Endothelial cell (in vitro differentiated cells): ENCODE data around the gene NUCB1. TPM values are rescaled to one million over a fixed set of nuclear protein-coding genes. Genes with fewer than 3 reads are reported as not detected.
"Not testable (repeated sequence)": the region's sequence is repeated elsewhere in the genome, so short reads cannot be mapped to it uniquely, and the experiment has no call there.

Experiments used
- DNase-seq: peaks from one replicate; pipeline ENCODE4 v3.0.0; 2021; ENCODE audit warnings: low spot score
- H3K27ac Mint-ChIP-seq: one replicate; pipeline ENCODE4 v1.8.0; 2021; ENCODE audit warnings: mixed read lengths, inconsistent platforms; ENCODE audit not compliant: unreplicated experiment
- H3K27me3 Mint-ChIP-seq: one replicate; pipeline ENCODE4 v1.8.0; 2021; ENCODE audit warnings: mild to moderate bottlenecking, moderate library complexity, mixed read lengths, inconsistent platforms; ENCODE audit not compliant: unreplicated experiment
- H3K36me3 Mint-ChIP-seq: one replicate; pipeline ENCODE4 v1.8.0; 2021; ENCODE audit warnings: mild to moderate bottlenecking, low read depth, mixed read lengths, inconsistent platforms; ENCODE audit not compliant: unreplicated experiment
- H3K4me1 Mint-ChIP-seq: one replicate; pipeline ENCODE4 v1.8.0; 2021; ENCODE audit warnings: mild to moderate bottlenecking, mixed read lengths, inconsistent platforms; ENCODE audit not compliant: unreplicated experiment
- H3K4me3 Mint-ChIP-seq: one replicate; pipeline ENCODE4 v1.8.0; 2021; ENCODE audit warnings: mild to moderate bottlenecking, mixed read lengths, inconsistent platforms; ENCODE audit not compliant: unreplicated experiment
- H3K9me3 Mint-ChIP-seq: one replicate; pipeline ENCODE4 v1.8.0; 2021; ENCODE audit warnings: mixed read lengths, inconsistent platforms; ENCODE audit not compliant: unreplicated experiment
- total RNA-seq: library from RNA; stranded (reverse); fragmentation: NEBNext Ultra II Directional; extraction: Animal tissue kit (Norgen Biotek cat#: 25700); gene quantifications from one replicate; pipeline ENCODE4 v1.2.1, GENCODE V29; 2021; ENCODE audit not compliant: unreplicated experiment
- TF ChIP-seq, protein P1 (sequence below): fragments of 200-600 bp; sonication (generic); IDR thresholded peaks from one replicate; pipeline ENCODE4 v1.5.0; 2021; ENCODE audit warnings: antibody characterized with exemption; ENCODE audit not compliant: unreplicated experiment

The NUCB1 gene
- total RNA-seq, 1 donor from 2014 or later = 244 TPM

DNA sequence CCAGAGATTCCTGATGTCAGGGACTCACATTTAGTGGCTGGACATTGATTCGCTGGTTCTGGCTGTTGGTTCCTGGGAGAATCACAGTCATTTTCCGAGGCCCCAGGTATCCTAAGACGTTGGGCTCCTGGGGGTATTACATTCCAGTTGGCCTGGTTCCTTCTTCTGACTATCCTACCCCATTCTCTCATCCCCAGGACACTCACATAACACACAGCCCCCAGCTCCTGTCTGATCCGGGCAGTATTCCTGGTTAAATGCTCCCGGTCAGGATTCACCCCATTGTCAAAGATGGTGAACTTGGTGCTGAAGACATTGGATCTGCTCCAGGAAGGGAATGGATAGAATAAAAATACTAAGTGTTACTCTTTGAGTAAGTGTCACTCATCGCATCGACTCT is 16.4 kb upstream of the NUCB1 start:
- no peak for DNase-seq
- peaks cover 20% of the 10 kb centered on the region for H3K36me3 Mint-ChIP-seq
- peaks cover 7% of the 10 kb centered on the region for H3K27me3 Mint-ChIP-seq
- no peak overlapping the region for H3K27ac Mint-ChIP-seq
- no peaks in the 10 kb centered on the region for H3K4me1 Mint-ChIP-seq
- H3K9me3 Mint-ChIP-seq = no peaks in the 10 kb centered on the region
- H3K4me3 Mint-ChIP-seq = no peak overlapping the region
- TF ChIP-seq, protein P1, sequence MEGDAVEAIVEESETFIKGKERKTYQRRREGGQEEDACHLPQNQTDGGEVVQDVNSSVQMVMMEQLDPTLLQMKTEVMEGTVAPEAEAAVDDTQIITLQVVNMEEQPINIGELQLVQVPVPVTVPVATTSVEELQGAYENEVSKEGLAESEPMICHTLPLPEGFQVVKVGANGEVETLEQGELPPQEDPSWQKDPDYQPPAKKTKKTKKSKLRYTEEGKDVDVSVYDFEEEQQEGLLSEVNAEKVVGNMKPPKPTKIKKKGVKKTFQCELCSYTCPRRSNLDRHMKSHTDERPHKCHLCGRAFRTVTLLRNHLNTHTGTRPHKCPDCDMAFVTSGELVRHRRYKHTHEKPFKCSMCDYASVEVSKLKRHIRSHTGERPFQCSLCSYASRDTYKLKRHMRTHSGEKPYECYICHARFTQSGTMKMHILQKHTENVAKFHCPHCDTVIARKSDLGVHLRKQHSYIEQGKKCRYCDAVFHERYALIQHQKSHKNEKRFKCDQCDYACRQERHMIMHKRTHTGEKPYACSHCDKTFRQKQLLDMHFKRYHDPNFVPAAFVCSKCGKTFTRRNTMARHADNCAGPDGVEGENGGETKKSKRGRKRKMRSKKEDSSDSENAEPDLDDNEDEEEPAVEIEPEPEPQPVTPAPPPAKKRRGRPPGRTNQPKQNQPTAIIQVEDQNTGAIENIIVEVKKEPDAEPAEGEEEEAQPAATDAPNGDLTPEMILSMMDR = no peak

DNA sequence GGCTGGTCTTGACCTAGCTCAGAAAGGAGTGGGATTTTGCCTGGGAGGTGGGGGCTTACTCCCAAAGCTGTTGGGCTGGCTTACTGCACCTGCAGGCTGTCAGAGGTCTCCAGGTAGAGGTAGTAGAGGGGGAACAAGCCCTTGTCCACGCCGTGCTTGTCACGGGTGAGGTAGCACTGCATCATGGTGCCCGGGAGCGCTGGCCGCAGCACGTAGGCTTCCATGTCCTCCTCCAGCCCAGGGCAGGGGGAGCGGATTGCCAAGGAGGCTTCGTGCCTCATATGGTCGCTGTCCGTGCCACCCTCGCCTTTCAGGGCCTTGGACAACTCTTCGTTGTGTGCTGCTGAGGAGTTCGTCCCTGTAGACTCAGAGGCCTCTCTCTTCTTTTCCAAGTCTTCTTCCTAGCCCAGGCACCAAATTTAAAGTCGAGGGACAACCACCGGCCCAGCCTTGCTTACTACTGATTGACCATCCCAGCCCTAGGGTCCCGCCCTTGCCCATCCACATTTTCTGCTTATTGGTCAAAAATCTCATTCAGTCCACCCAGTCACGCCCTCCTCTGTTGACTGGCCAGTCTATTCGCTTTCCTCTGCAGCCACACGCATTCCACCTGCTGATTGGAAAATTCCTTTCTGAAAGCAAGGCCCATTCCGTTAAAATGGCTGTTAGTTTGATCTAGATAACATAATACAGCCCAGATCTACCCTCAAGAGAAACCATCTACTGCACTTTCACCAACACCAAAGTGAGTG is 12.1 kb upstream of the NUCB1 start:
- TF ChIP-seq, protein P1 = no peak
- H3K4me3 Mint-ChIP-seq = no peak overlapping the region
- DNase-seq = no peak
- peaks cover 6% of the 10 kb centered on the region for H3K27me3 Mint-ChIP-seq
- H3K27ac Mint-ChIP-seq = no peak overlapping the region
- H3K36me3 Mint-ChIP-seq = peaks cover 14% of the 10 kb centered on the region
- H3K9me3 Mint-ChIP-seq = no peaks in the 10 kb centered on the region
- peaks cover 13% of the 10 kb centered on the region for H3K4me1 Mint-ChIP-seq

DNA sequence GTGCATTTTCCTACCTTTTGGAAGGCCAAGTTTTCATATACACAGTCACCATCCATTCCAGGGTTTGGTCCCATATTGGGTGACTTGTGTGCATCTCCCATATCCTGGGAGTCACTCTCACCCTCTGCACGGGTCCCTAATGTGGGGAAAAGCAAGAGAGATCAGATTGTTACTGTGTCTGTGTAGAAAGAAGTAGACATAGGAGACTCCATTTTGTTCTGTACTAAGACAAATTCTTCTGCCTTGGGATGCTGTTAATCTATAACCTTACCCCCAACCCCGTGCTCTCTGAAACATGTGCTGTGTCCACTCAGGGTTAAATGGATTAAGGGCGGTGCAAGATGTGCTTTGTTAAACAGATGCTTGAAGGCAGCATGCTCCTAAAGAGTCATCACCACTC is 10.6 kb upstream of the NUCB1 start:
- H3K27ac Mint-ChIP-seq, H3K36me3 Mint-ChIP-seq, H3K27me3 Mint-ChIP-seq, H3K9me3 Mint-ChIP-seq, DNase-seq: not testable (repeated sequence)
- Mint-ChIP-seq H3K4me1 (peaks cover 13% of the 10 kb centered on the region), H3K4me3 (peak overlapping the region; percentile 48)

DNA sequence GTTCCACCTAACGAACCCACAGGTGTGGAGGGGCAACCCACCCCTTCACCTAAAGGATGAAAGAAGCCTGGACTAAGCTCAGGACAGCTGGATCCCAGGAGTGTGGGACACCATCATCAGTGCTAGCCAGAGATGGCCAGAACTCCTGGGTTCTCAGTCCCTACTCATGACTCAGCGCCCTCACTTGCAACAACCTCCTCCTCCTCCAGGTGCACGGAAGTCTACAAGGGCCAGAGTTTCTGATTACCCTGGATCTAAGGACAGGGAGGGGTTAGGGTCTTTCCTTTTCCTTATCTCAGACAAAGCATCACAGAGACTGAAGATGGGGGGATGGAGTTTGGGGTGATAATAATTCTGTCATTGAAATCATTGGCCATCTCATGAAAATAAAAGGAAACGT is 9.6 kb upstream of the NUCB1 start:
- no peaks in the 10 kb centered on the region for H3K9me3 Mint-ChIP-seq

GRCh38 chr19:48895226-48895625 is 4.9 kb upstream of the NUCB1 start:
- peaks cover 14% of the 10 kb centered on the region for H3K27me3 Mint-ChIP-seq
- no peak for DNase-seq
- peaks cover 4% of the 10 kb centered on the region for H3K36me3 Mint-ChIP-seq
- H3K4me3 Mint-ChIP-seq = no peak overlapping the region
- H3K4me1 Mint-ChIP-seq = peaks cover 26% of the 10 kb centered on the region
- TF ChIP-seq, protein P1 = no peak
- H3K9me3 Mint-ChIP-seq = no peaks in the 10 kb centered on the region
- H3K27ac Mint-ChIP-seq = peak overlapping the region; percentile 96

More for the DNA sequence above, 9.6 kb upstream of the NUCB1 start:
- Mint-ChIP-seq H3K4me1 (peaks cover 19% of the 10 kb centered on the region), H3K27me3 (peaks cover 12% of the 10 kb centered on the region), H3K27ac (no peak overlapping the region), H3K4me3 (no peak overlapping the region), H3K36me3 (peaks cover 8% of the 10 kb centered on the region)
- DNase-seq = no peak
- TF ChIP-seq, protein P1 = no peak
